ENCODE measurements around the gene KCTD6.

KCTD6 gene

GRCh38 chr3:58534592-58535494, 42.9 kb downstream of the KCTD6 start:
- Histone ChIP-seq H3K9me3 (ENCODE audit: control insufficient read depth in 1 of 2, low read length in 2 of 2) (no peaks in the 10 kb centered on the region), H3K9ac (ENCODE audit: low read depth in 1 of 2, low read length in 2 of 2) (no peak overlapping the region), H3K27me3 (ENCODE audit: control insufficient read depth in 1 of 2, insufficient read depth in 2 of 2, low read length in 2 of 2) (no peaks in the 10 kb centered on the region), H3K36me3 (ENCODE audit: control insufficient read depth in 1 of 2, insufficient read depth in 2 of 2, low read length in 2 of 2) (peaks cover 22 to 35% of the 10 kb centered on the region in 2 donors), H3K27ac (ENCODE audit: low read depth, low read length) (no peak overlapping the region), H3K4me3 (ENCODE audit: low read depth in 1 of 2, low read length in 2 of 2) (peak overlapping the region in 1 of 2 donors; percentile 61), H3K4me1 (ENCODE audit: control insufficient read depth in 1 of 2, insufficient read depth in 2 of 2, low read length in 2 of 2) (peaks cover 44 to 45% of the 10 kb centered on the region in 2 donors)

GRCh38 chr3:58535531-58536500, 43.9 kb downstream of the KCTD6 start:
- H3K4me3 ChIP-seq (ENCODE audit: low read depth in 1 of 2, low read length in 2 of 2) = peak overlapping the region; percentile 61 to 63
- H3K4me1 ChIP-seq (ENCODE audit: control insufficient read depth in 1 of 2, insufficient read depth in 2 of 2, low read length in 2 of 2) = peaks cover 44 to 45% of the 10 kb centered on the region in 2 donors
- no peaks in the 10 kb centered on the region for H3K27me3 ChIP-seq (ENCODE audit: control insufficient read depth in 1 of 2, insufficient read depth in 2 of 2, low read length in 2 of 2)
- H3K9ac ChIP-seq (ENCODE audit: low read depth in 1 of 2, low read length in 2 of 2) = peak overlapping the region; percentile 77 to 78
- peaks cover 13 to 26% of the 10 kb centered on the region in 2 donors for H3K36me3 ChIP-seq (ENCODE audit: control insufficient read depth in 1 of 2, insufficient read depth in 2 of 2, low read length in 2 of 2)
- no peaks in the 10 kb centered on the region for H3K9me3 ChIP-seq (ENCODE audit: control insufficient read depth in 1 of 2, low read length in 2 of 2)
- peak overlapping the region; percentile 11 for H3K27ac ChIP-seq (ENCODE audit: low read depth, low read length)

- Histone ChIP-seq H3K27me3 (ENCODE audit: control insufficient read depth in 1 of 2, insufficient read depth in 2 of 2, low read length in 2 of 2) (no peaks in the 10 kb centered on the region), H3K36me3 (ENCODE audit: control insufficient read depth in 1 of 2, insufficient read depth in 2 of 2, low read length in 2 of 2) (peaks cover 4 to 19% of the 10 kb centered on the region in 2 donors), H3K4me1 (ENCODE audit: control insufficient read depth in 1 of 2, insufficient read depth in 2 of 2, low read length in 2 of 2) (peaks cover 44 to 45% of the 10 kb centered on the region in 2 donors), H3K9ac (ENCODE audit: low read depth in 1 of 2, low read length in 2 of 2) (peak within 1 kb of the TSS; percentile 77 to 78), H3K27ac (ENCODE audit: low read depth, low read length) (peak within 1 kb of the TSS; percentile 64), H3K9me3 (ENCODE audit: control insufficient read depth in 1 of 2, low read length in 2 of 2) (no peaks in the 10 kb centered on the region), H3K4me3 (ENCODE audit: low read depth in 1 of 2, low read length in 2 of 2) (peak within 1 kb of the TSS; percentile 61 to 63)
These were observed 44.9 kb downstream of the KCTD6 start, which contains the start of gene ACOX2 for GRCh38 chr3:58536501-58537411. Gene ACOX2, minus strand, starts transcription at chr3:58537190. Its CDS starts 2,084 bp downstream, at chr3:58535106.

GRCh38 chr3:58537412-58538301, 45.8 kb downstream of the KCTD6 start:
- Histone ChIP-seq H3K27ac (ENCODE audit: low read depth, low read length) (peak overlapping the region; percentile 64), H3K9me3 (ENCODE audit: control insufficient read depth in 1 of 2, low read length in 2 of 2) (no peaks in the 10 kb centered on the region), H3K27me3 (ENCODE audit: control insufficient read depth in 1 of 2, insufficient read depth in 2 of 2, low read length in 2 of 2) (no peaks in the 10 kb centered on the region), H3K36me3 (ENCODE audit: control insufficient read depth in 1 of 2, insufficient read depth in 2 of 2, low read length in 2 of 2) (peaks cover 4 to 19% of the 10 kb centered on the region in 2 donors), H3K9ac (ENCODE audit: low read depth in 1 of 2, low read length in 2 of 2) (peak overlapping the region; percentile 77 to 78), H3K4me3 (ENCODE audit: low read depth in 1 of 2, low read length in 2 of 2) (peak overlapping the region; percentile 61 to 63), H3K4me1 (ENCODE audit: control insufficient read depth in 1 of 2, insufficient read depth in 2 of 2, low read length in 2 of 2) (peaks cover 42 to 45% of the 10 kb centered on the region in 2 donors)

GRCh38 chr3:58539626-58540025, 47.7 kb downstream of the KCTD6 start:
- no peak overlapping the region for H3K27ac ChIP-seq (ENCODE audit: low read depth, low read length)
- peaks cover 0 to 3% of the 10 kb centered on the region in 2 donors for H3K36me3 ChIP-seq (ENCODE audit: control insufficient read depth in 1 of 2, insufficient read depth in 2 of 2, low read length in 2 of 2)
- H3K27me3 ChIP-seq (ENCODE audit: control insufficient read depth in 1 of 2, insufficient read depth in 2 of 2, low read length in 2 of 2) = no peaks in the 10 kb centered on the region
- H3K9ac ChIP-seq (ENCODE audit: low read depth in 1 of 2, low read length in 2 of 2) = no peak overlapping the region
- H3K4me1 ChIP-seq (ENCODE audit: control insufficient read depth in 1 of 2, insufficient read depth in 2 of 2, low read length in 2 of 2) = peaks cover 35% of the 10 kb centered on the region in 2 donors
- no peak overlapping the region for H3K4me3 ChIP-seq (ENCODE audit: low read depth in 1 of 2, low read length in 2 of 2)
- H3K9me3 ChIP-seq (ENCODE audit: control insufficient read depth in 1 of 2, low read length in 2 of 2) = no peaks in the 10 kb centered on the region

- no peak overlapping the region for H3K27ac ChIP-seq (ENCODE audit: low read depth, low read length)
- H3K36me3 ChIP-seq (ENCODE audit: control insufficient read depth in 1 of 2, insufficient read depth in 2 of 2, low read length in 2 of 2) = no peaks in the 10 kb centered on the region
- no peak overlapping the region for H3K9ac ChIP-seq (ENCODE audit: low read depth in 1 of 2, low read length in 2 of 2)
- peaks cover 29% of the 10 kb centered on the region in 2 donors for H3K4me1 ChIP-seq (ENCODE audit: control insufficient read depth in 1 of 2, insufficient read depth in 2 of 2, low read length in 2 of 2)
- H3K27me3 ChIP-seq (ENCODE audit: control insufficient read depth in 1 of 2, insufficient read depth in 2 of 2, low read length in 2 of 2) = no peaks in the 10 kb centered on the region
- H3K4me3 ChIP-seq (ENCODE audit: low read depth in 1 of 2, low read length in 2 of 2) = no peak overlapping the region
- no peaks in the 10 kb centered on the region for H3K9me3 ChIP-seq (ENCODE audit: control insufficient read depth in 1 of 2, low read length in 2 of 2)
These were observed 48.4 kb downstream of the KCTD6 start for GRCh38 chr3:58540176-58540858.

- H3K4me3 ChIP-seq (ENCODE audit: low read depth in 1 of 2, low read length in 2 of 2) = no peak overlapping the region
- H3K9ac ChIP-seq (ENCODE audit: low read depth in 1 of 2, low read length in 2 of 2) = no peak overlapping the region
- H3K4me1 ChIP-seq (ENCODE audit: control insufficient read depth in 1 of 2, insufficient read depth in 2 of 2, low read length in 2 of 2) = no peaks in the 10 kb centered on the region
- H3K27ac ChIP-seq (ENCODE audit: low read depth, low read length) = no peak overlapping the region
- no peaks in the 10 kb centered on the region for H3K9me3 ChIP-seq (ENCODE audit: control insufficient read depth in 1 of 2, low read length in 2 of 2)
- no peaks in the 10 kb centered on the region for H3K36me3 ChIP-seq (ENCODE audit: control insufficient read depth in 1 of 2, insufficient read depth in 2 of 2, low read length in 2 of 2)
- H3K27me3 ChIP-seq (ENCODE audit: control insufficient read depth in 1 of 2, insufficient read depth in 2 of 2, low read length in 2 of 2) = no peaks in the 10 kb centered on the region
These were observed 52.6 kb downstream of the KCTD6 start for GRCh38 chr3:58544541-58544940.

GRCh38 chr3:58551636-58552180, 59.8 kb downstream of the KCTD6 start:
- Histone ChIP-seq H3K4me1 (ENCODE audit: control insufficient read depth in 1 of 2, insufficient read depth in 2 of 2, low read length in 2 of 2) (peaks cover 0 to under 1% of the 10 kb centered on the region in 2 donors), H3K36me3 (ENCODE audit: control insufficient read depth in 1 of 2, insufficient read depth in 2 of 2, low read length in 2 of 2) (no peaks in the 10 kb centered on the region), H3K27me3 (ENCODE audit: control insufficient read depth in 1 of 2, insufficient read depth in 2 of 2, low read length in 2 of 2) (no peaks in the 10 kb centered on the region), H3K9ac (ENCODE audit: low read depth in 1 of 2, low read length in 2 of 2) (no peak overlapping the region), H3K9me3 (ENCODE audit: control insufficient read depth in 1 of 2, low read length in 2 of 2) (peaks cover 0 to 2% of the 10 kb centered on the region in 2 donors), H3K4me3 (ENCODE audit: low read depth in 1 of 2, low read length in 2 of 2) (no peak overlapping the region), H3K27ac (ENCODE audit: low read depth, low read length) (no peak overlapping the region)

All from duodenal mucosa (tissue), 2 donors.